Keratinocyte (primary cell): ENCODE measurements around the gene TBC1D7. TPM values are rescaled to one million over a fixed set of nuclear protein-coding genes. Genes with fewer than 3 reads are reported as not detected.

Experiments used
- DNase-seq: peaks from one replicate; pipeline ENCODE4 v3.0.0-alpha.2; 2011; ENCODE audit warnings: low read depth, missing footprints, low spot score
- FAIRE-seq: peaks from 2 replicates; lab custom pipeline; 2011; peaks lifted over from hg19 to GRCh38; lab: Jason Lieb, UNC
- H2AFZ ChIP-seq: 2 replicates; pipeline ENCODE4 v1.6.0; 2012; ENCODE audit warnings: low read length, control low read depth, inconsistent platforms; ENCODE audit not compliant: control insufficient read depth
- H3K27ac ChIP-seq: 2 replicates; pipeline ENCODE4 v1.5.1; 2011; ENCODE audit warnings: low read length; ENCODE audit not compliant: control insufficient read depth, insufficient read depth
- H3K27me3 ChIP-seq: 3 replicates; pipeline ENCODE4 v1.6.0; 2011; ENCODE audit warnings: low read length; ENCODE audit not compliant: control insufficient read depth, insufficient read depth; ENCODE audit errors: extremely low read depth
- H3K36me3 ChIP-seq, 2 experiments: 2 replicates in 1 of 2; 3 replicates in 1 of 2; pipeline ENCODE4 v1.5.1; 2011; ENCODE audit warnings: low read length in 2 of 2, mild to moderate bottlenecking in 1 of 2; ENCODE audit not compliant: control insufficient read depth in 2 of 2, insufficient read depth in 2 of 2; ENCODE audit errors: extremely low read depth in 1 of 2
- H3K4me1 ChIP-seq: 3 replicates; pipeline ENCODE4 v1.5.1; 2011; ENCODE audit warnings: low read length; ENCODE audit not compliant: control insufficient read depth, insufficient read depth; ENCODE audit errors: extremely low read depth
- H3K4me2 ChIP-seq: 3 replicates; pipeline ENCODE4 v1.6.0; 2011; ENCODE audit warnings: low read depth, low read length; ENCODE audit not compliant: control insufficient read depth, insufficient read depth; ENCODE audit errors: extremely low read depth
- H3K4me3 ChIP-seq, 3 experiments: fragments of 200-600 bp in 1 of 3; sonication (generic) in 1 of 3; 2 replicates in 2 of 3; 3 replicates in 1 of 3; pipeline ENCODE4 v1.5.1; 2011 to 2016; ENCODE audit warnings: low read length in 3 of 3, mild to moderate bottlenecking in 3 of 3, control low read depth in 2 of 3, inconsistent platforms in 1 of 3, low read depth in 1 of 3, mixed read lengths in 1 of 3, mixed run types in 1 of 3, moderate library complexity in 1 of 3; ENCODE audit not compliant: control insufficient read depth in 2 of 3, insufficient read depth in 2 of 3; ENCODE audit errors: extremely low read depth in 1 of 3
- H3K79me2 ChIP-seq: 2 replicates; pipeline ENCODE4 v1.6.0; 2012; ENCODE audit warnings: low read length; ENCODE audit not compliant: control insufficient read depth, insufficient read depth
- H3K9ac ChIP-seq: 3 replicates; pipeline ENCODE4 v1.6.0; 2011; ENCODE audit warnings: low read length; ENCODE audit not compliant: control insufficient read depth, insufficient read depth; ENCODE audit errors: extremely low read depth
- H3K9me1 ChIP-seq: 3 replicates; pipeline ENCODE4 v1.6.0; 2011; ENCODE audit warnings: low read length; ENCODE audit not compliant: control insufficient read depth, insufficient read depth; ENCODE audit errors: extremely low read depth
- H3K9me3 ChIP-seq: 2 replicates; pipeline ENCODE4 v1.5.1; 2012; ENCODE audit warnings: low read depth, low read length; ENCODE audit not compliant: control insufficient read depth
- H4K20me1 ChIP-seq: 3 replicates; pipeline ENCODE4 v1.6.0; 2011; ENCODE audit warnings: low read length; ENCODE audit not compliant: control insufficient read depth, insufficient read depth; ENCODE audit errors: extremely low read depth
- CTCF ChIP-seq, 3 experiments: IDR thresholded peaks in 1 of 3; conservative IDR thresholded peaks in 1 of 3; optimal IDR thresholded peaks in 1 of 3; 2 replicates in 2 of 3; 3 replicates in 1 of 3; pipeline versions ENCODE3 to v1.5.1; 2011; ENCODE audit warnings: low read length in 3 of 3, mild to moderate bottlenecking in 3 of 3, moderate library complexity in 2 of 3, control low read depth in 1 of 3, inconsistent platforms in 1 of 3; ENCODE audit not compliant: insufficient read depth in 2 of 3; ENCODE audit errors: extremely low read depth in 1 of 3
- EZH2 ChIP-seq: IDR thresholded peaks from one replicate; pipeline ENCODE4 v1.6.1; 2012; ENCODE audit warnings: inconsistent platforms, mild to moderate bottlenecking, low read length, moderate library complexity
- dilution Hi-C: fragments of 300-500 bp; cut with MboI; formaldehyde crosslinking; loops from one replicate; pipeline ENCODE4 v1.7.0; 2020; ENCODE audit warnings: low sequenced_read_pairs; ENCODE audit not compliant: extremely low pct_ligation_motif_present
- polyA plus RNA-seq, 5 experiments: library from polyadenylated mRNA; depleted of rRNA in 3 of 5; stranded (reverse) in 3 of 5; stranded (forward) in 1 of 5; unstranded in 1 of 5; fragments of >200 nt; gene quantifications; 1 replicate in 1 of 5; 2 replicates in 3 of 5; 3 replicates in 1 of 5; pipeline versions ENCODE4 v1.2.1 to v1.2.3, GENCODE V29; 2011 to 2012; ENCODE audit warnings: missing spikeins in 2 of 5, low read depth in 1 of 5, low replicate concordance in 1 of 5

TBC1D7 gene
- polyA plus RNA-seq, 1 donor (not counting 4 experiments of a cell fraction or from before 2014, with no cell fraction given): 30.4 TPM

- FAIRE-seq (no peak), DNase-seq (no peak)
- no peaks in the 10 kb centered on the region for H3K9me1 ChIP-seq
- H3K27me3 ChIP-seq: no peaks in the 10 kb centered on the region
- no peaks in the 10 kb centered on the region for H3K79me2 ChIP-seq
- no peak overlapping the region for H2AFZ ChIP-seq
- peaks cover 2% of the 10 kb centered on the region for H4K20me1 ChIP-seq
- peaks cover 44% of the 10 kb centered on the region for H3K4me1 ChIP-seq
- no peak overlapping the region for H3K4me3 ChIP-seq
- H3K27ac ChIP-seq: no peak overlapping the region
- dilution Hi-C loops: no loop called here
- no peaks in the 10 kb centered on the region for H3K36me3 ChIP-seq
- TF ChIP-seq EZH2: no peak
- TF ChIP-seq CTCF (optimal IDR thresholded peaks at IDR 0.05 in 1 of 3, IDR thresholded peaks at IDR 0.05 in 1 of 3, conservative IDR thresholded peaks at IDR 0.05 in 1 of 3; ENCODE audit: extremely low read depth in 1 of 3, insufficient read depth in 2 of 3, low read length in 3 of 3): no peak
- no peaks in the 10 kb centered on the region for H3K9me3 ChIP-seq
- H3K4me2 ChIP-seq: no peak overlapping the region
- no peak overlapping the region for H3K9ac ChIP-seq
Observed at GRCh38 chr6:13372076-13372475, 43.7 kb upstream of the TBC1D7 start.

GRCh38 chr6:13371421-13372072 lies 43.2 kb upstream of the TBC1D7 start:
- Histone ChIP-seq H3K27me3 (no peaks in the 10 kb centered on the region), H3K79me2 (no peaks in the 10 kb centered on the region), H3K4me3 (no peak overlapping the region), H3K4me1 (peaks cover 44% of the 10 kb centered on the region), H2AFZ (no peak overlapping the region), H3K4me2 (no peak overlapping the region), H3K36me3 (no peaks in the 10 kb centered on the region), H3K9ac (no peak overlapping the region), H4K20me1 (peaks cover 2% of the 10 kb centered on the region), H3K9me1 (no peaks in the 10 kb centered on the region), H3K9me3 (no peaks in the 10 kb centered on the region), H3K27ac (no peak overlapping the region)
- TF ChIP-seq EZH2 (no peak), CTCF (optimal IDR thresholded peaks at IDR 0.05 in 1 of 3, IDR thresholded peaks at IDR 0.05 in 1 of 3, conservative IDR thresholded peaks at IDR 0.05 in 1 of 3; ENCODE audit: extremely low read depth in 1 of 3, insufficient read depth in 2 of 3, low read length in 3 of 3) (no peak)
- no peak for DNase-seq
- FAIRE-seq: no peak
- dilution Hi-C loops: no loop called here
